Kidney (tissue), 14 donors: ENCODE results near the gene NXPH4. TPM values are rescaled to one million over a fixed set of nuclear protein-coding genes. Genes with fewer than 3 reads are reported as not detected.

Experiments used
- DNase-seq, 5 donors: peaks; one replicate each; pipeline ENCODE4 v3.0.0-alpha.2; 2013 to 2020
- FAIRE-seq: peaks from 2 replicates; lab custom pipeline; 2012; peaks lifted over from hg19 to GRCh38; lab: Jason Lieb, UNC
- H3K27ac ChIP-seq, 2 donors: one replicate each; pipeline ENCODE4 v1.7.0; 2013; ENCODE audit warnings: low read depth in 2 of 2, low read length in 2 of 2, inconsistent platforms in 1 of 2
- H3K27me3 ChIP-seq: one replicate; pipeline ENCODE4 v1.7.1; 2013; ENCODE audit warnings: low read length, inconsistent platforms; ENCODE audit not compliant: control insufficient read depth, insufficient read depth
- H3K36me3 ChIP-seq, 3 donors: one replicate each; pipeline versions ENCODE4 v1.7.0 to v1.7.1; 2013; ENCODE audit warnings: low read length in 3 of 3, control low read depth in 1 of 3, inconsistent platforms in 1 of 3; ENCODE audit not compliant: insufficient read depth in 3 of 3, control insufficient read depth in 2 of 3
- H3K4me1 ChIP-seq, 3 donors: one replicate each; pipeline versions ENCODE4 v1.7.0 to v1.7.1; 2013; ENCODE audit warnings: low read length in 3 of 3, inconsistent platforms in 1 of 3, low read depth in 1 of 3; ENCODE audit not compliant: control insufficient read depth in 2 of 3, insufficient read depth in 2 of 3
- H3K4me3 ChIP-seq, 3 donors: one replicate each; pipeline versions ENCODE4 v1.7.0 to v1.8.1; 2013; ENCODE audit warnings: low read length in 3 of 3, control low read depth in 1 of 3, inconsistent platforms in 1 of 3
- H3K9ac ChIP-seq, 3 donors: one replicate each; pipeline versions ENCODE4 v1.7.0 to v1.7.1; 2013; ENCODE audit warnings: low read length in 3 of 3, control low read depth in 1 of 3, inconsistent platforms in 1 of 3
- H3K9me3 ChIP-seq, 3 donors: one replicate each; pipeline versions ENCODE4 v1.7.0 to v1.7.1; 2013; ENCODE audit warnings: low read length in 3 of 3, control low read depth in 1 of 3, inconsistent platforms in 1 of 3; ENCODE audit not compliant: control insufficient read depth in 2 of 3, insufficient read depth in 1 of 3
- intact Hi-C: fragments of 100-400 bp; cut with DNase I; formaldehyde crosslinking; loops from one replicate; pipeline ENCODE4 v1.11.1; 2022
- polyA plus RNA-seq: library from polyadenylated mRNA; stranded (reverse); fragments of 350-450 nt; fragmentation: Illumina TruSeq; extraction: RNeasy Lipid Tissue Mini Kit (QIAGEN cat#74804); gene quantifications from one replicate; pipeline ENCODE4 v1.2.3, GENCODE V29; 2014; ENCODE audit warnings: low read depth, low replicate concordance; ENCODE audit not compliant: insufficient read depth
- total RNA-seq: library from RNA; stranded (reverse); fragmentation: NEBNext Ultra II Directional; extraction: Animal tissue kit (Norgen Biotek cat#: 25700); gene quantifications from one replicate; pipeline ENCODE4 v1.2.1, GENCODE V29; 2021
- TF ChIP-seq, protein P1 (sequence below): IDR thresholded peaks from 3 replicates; pipeline ENCODE4 v1.5.1; 2012; ENCODE audit warnings: mild to moderate bottlenecking, moderate library complexity, borderline replicate concordance; ENCODE audit not compliant: insufficient read depth; ENCODE audit errors: extremely low read depth
- donor health status: control.
- donor health status: control.
- donor health status: control.
- donor health status: control.
- donor health status: control.
- donor health status: DM: yes; HTN: yes; CAD: no.
- donor health status: Normal renal cell carcinoma (clear cell type).

NXPH4 gene
- total and polyA plus RNA-seq, 2 donors from 2014 or later, result 0.16 to 0.71 TPM

DNA sequence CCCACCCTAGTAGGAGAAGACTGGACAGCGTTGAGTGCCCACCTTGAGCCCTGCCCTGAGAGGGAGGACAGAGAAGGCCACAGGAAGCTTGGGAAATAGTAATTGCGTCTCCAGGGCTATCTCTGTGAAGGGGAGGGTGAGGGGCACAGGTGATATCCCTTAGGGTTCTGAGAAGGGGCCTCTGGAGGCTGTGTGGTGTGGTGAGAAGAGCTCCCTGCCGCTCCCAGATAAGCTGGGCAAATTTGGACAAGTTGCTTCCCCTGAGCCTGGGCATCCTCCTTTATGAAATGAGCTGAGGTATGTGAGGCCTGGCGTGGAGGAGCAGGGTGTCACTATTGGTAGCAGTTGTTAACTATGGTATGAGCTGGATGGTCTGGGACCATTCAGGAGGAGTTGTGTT, 45.7 kb upstream of the NXPH4 start:
- Histone ChIP-seq H3K9me3 (no peaks in the 10 kb centered on the region), H3K27ac (no peak overlapping the region), H3K36me3 (peaks cover 0 to 9% (median 4%) of the 10 kb centered on the region in 3 donors), H3K4me3 (no peak overlapping the region), H3K27me3 (no peaks in the 10 kb centered on the region), H3K9ac (no peak overlapping the region), H3K4me1 (no peaks in the 10 kb centered on the region)
- FAIRE-seq, result no peak
- intact Hi-C loops, result no loop called here
- DNase-seq, result no peak
- TF ChIP-seq, protein P1, sequence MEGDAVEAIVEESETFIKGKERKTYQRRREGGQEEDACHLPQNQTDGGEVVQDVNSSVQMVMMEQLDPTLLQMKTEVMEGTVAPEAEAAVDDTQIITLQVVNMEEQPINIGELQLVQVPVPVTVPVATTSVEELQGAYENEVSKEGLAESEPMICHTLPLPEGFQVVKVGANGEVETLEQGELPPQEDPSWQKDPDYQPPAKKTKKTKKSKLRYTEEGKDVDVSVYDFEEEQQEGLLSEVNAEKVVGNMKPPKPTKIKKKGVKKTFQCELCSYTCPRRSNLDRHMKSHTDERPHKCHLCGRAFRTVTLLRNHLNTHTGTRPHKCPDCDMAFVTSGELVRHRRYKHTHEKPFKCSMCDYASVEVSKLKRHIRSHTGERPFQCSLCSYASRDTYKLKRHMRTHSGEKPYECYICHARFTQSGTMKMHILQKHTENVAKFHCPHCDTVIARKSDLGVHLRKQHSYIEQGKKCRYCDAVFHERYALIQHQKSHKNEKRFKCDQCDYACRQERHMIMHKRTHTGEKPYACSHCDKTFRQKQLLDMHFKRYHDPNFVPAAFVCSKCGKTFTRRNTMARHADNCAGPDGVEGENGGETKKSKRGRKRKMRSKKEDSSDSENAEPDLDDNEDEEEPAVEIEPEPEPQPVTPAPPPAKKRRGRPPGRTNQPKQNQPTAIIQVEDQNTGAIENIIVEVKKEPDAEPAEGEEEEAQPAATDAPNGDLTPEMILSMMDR, result no peak

DNA sequence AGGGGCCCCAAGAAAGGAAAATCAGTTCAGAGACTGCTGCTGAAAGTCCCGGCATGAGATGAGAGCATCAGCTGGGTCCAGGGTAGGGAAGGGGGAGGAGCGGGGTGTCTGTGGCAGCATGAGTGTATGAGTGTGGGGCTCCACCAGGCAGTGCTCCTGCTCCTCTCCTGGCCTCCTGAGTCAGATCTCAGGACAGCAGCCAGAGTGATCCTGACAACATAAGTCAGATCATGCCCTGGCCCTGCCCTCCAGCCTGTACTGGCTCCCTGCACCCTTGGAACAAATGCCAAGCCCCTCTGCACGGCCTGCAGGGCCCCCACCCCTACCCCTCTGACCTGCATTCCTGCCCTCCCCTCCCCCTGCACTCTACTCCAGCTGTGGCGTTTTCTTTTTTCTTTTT, 44.9 kb upstream of the NXPH4 start:
- Histone ChIP-seq H3K4me1 (no peaks in the 10 kb centered on the region), H3K9me3 (no peaks in the 10 kb centered on the region), H3K27ac (no peak overlapping the region), H3K9ac (no peak overlapping the region), H3K4me3 (no peak overlapping the region), H3K36me3 (peaks cover 0 to 10% (median 9%) of the 10 kb centered on the region in 3 donors), H3K27me3 (no peaks in the 10 kb centered on the region)
- TF ChIP-seq, protein P1, result no peak
- FAIRE-seq (no peak), DNase-seq (peak in 2 of 5 donors; percentile 25 to 82)
- intact Hi-C loops, result no loop called here

DNA sequence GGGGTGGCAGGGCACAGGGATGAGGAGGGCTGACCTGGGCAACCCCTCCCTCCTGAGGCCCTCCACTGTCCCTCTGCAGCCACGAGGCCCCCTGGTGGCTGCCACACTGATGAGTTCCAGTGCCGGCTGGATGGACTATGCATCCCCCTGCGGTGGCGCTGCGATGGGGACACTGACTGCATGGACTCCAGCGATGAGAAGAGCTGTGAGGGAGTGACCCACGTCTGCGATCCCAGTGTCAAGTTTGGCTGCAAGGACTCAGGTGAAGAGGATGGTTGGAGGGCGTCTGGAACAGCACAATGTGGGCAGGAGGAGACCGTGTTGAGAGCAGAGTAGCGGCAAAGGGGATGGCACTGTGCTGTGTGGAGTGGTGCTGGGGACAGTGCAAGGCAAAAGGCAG, 43.5 kb upstream of the NXPH4 start:
- TF ChIP-seq, protein P1, result peak; percentile 39
- intact Hi-C loops, result no loop called here
- Histone ChIP-seq H3K9ac (no peak overlapping the region), H3K27me3 (no peaks in the 10 kb centered on the region), H3K36me3 (peaks cover 0 to 12% (median 4%) of the 10 kb centered on the region in 3 donors), H3K4me1 (no peaks in the 10 kb centered on the region), H3K27ac (no peak overlapping the region), H3K9me3 (no peaks in the 10 kb centered on the region), H3K4me3 (no peak overlapping the region)
- DNase-seq (peak in 1 of 5 donors; percentile 26), FAIRE-seq (no peak)

DNA sequence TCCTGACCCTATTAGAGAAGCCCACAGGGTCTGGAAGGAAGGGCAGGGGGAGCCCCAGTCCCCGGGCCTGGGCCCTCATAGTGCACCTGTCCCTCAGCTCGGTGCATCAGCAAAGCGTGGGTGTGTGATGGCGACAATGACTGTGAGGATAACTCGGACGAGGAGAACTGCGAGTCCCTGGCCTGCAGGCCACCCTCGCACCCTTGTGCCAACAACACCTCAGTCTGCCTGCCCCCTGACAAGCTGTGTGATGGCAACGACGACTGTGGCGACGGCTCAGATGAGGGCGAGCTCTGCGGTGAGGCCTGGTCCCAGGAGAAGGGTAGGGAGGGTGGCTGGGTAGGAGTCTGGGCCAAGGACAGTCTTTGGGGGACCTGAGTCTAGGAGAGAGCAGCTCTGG, 42.9 kb upstream of the NXPH4 start:
- H3K9me3 ChIP-seq, result no peaks in the 10 kb centered on the region
- TF ChIP-seq, protein P1, result no peak
- H3K4me3 ChIP-seq, result no peak overlapping the region
- DNase-seq, result no peak
- H3K27ac ChIP-seq, result no peak overlapping the region
- no peak overlapping the region for H3K9ac ChIP-seq
- H3K27me3 ChIP-seq, result no peaks in the 10 kb centered on the region
- FAIRE-seq, result no peak
- intact Hi-C loops, result no loop called here
- H3K36me3 ChIP-seq, result peaks cover 0 to 12% (median 3%) of the 10 kb centered on the region in 3 donors
- no peaks in the 10 kb centered on the region for H3K4me1 ChIP-seq
